Measurements from ENCODE around the gene LDAF1.

DNA sequence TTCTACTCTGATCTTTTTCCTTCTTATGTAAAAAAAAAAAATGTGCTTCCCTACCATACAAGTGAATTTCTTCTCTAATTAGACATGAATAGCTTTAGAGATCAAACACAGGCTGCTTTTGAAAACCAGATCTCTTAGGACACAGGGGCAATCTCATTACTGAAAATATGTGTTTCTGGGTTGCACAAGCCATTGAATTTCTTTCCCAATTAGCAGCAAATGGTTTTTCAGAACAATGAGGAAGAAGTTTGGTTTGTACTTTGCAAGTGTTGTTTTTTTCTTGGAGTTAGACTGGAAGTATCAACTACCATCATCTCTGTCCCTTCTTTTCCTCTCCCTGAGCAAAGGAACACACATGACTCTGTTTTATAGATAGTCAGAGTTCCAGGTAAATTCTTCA is 69.4 kb downstream of the LDAF1 start:
- TF ChIP-seq CREB5 (CRISPR knock-in tag; IDR thresholded peaks at IDR 0.05; ENCODE audit: low read depth), result no peak
- TF ChIP-seq PATZ1 (CRISPR knock-in tag; IDR thresholded peaks at IDR 0.05; ENCODE audit: borderline replicate concordance), result no peak
- TF ChIP-seq, protein P1, sequence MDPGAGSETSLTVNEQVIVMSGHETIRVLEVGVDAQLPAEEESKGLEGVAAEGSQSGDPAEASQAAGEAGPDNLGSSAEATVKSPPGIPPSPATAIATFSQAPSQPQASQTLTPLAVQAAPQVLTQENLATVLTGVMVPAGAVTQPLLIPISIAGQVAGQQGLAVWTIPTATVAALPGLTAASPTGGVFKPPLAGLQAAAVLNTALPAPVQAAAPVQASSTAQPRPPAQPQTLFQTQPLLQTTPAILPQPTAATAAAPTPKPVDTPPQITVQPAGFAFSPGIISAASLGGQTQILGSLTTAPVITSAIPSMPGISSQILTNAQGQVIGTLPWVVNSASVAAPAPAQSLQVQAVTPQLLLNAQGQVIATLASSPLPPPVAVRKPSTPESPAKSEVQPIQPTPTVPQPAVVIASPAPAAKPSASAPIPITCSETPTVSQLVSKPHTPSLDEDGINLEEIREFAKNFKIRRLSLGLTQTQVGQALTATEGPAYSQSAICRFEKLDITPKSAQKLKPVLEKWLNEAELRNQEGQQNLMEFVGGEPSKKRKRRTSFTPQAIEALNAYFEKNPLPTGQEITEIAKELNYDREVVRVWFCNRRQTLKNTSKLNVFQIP (CRISPR knock-in tag; IDR thresholded peaks at IDR 0.05; ENCODE audit: borderline replicate concordance, low read depth), result no peak
- TF ChIP-seq ARNTL (CRISPR knock-in tag; IDR thresholded peaks at IDR 0.05; ENCODE audit: borderline replicate concordance, low read depth), result no peak
- TF ChIP-seq PPARA (CRISPR knock-in tag; IDR thresholded peaks at IDR 0.05; ENCODE audit: borderline replicate concordance), result no peak
- no peak for TF ChIP-seq ZFP30 (CRISPR knock-in tag; IDR thresholded peaks at IDR 0.05)
- no peak for TF ChIP-seq CSRNP3 (CRISPR knock-in tag; IDR thresholded peaks at IDR 0.05)
- no peak for TF ChIP-seq TSHZ2 (CRISPR knock-in tag; IDR thresholded peaks at IDR 0.05)
- no peak for TF ChIP-seq CSDC2 (CRISPR knock-in tag; IDR thresholded peaks at IDR 0.05)
- TF ChIP-seq TCF4 (CRISPR knock-in tag; IDR thresholded peaks at IDR 0.05; ENCODE audit: borderline replicate concordance), result no peak
- no peak for TF ChIP-seq ISL1 (CRISPR knock-in tag; IDR thresholded peaks at IDR 0.05)
